Measurements from ENCODE around the gene ITPR2.

Gene ITPR2

DNA sequence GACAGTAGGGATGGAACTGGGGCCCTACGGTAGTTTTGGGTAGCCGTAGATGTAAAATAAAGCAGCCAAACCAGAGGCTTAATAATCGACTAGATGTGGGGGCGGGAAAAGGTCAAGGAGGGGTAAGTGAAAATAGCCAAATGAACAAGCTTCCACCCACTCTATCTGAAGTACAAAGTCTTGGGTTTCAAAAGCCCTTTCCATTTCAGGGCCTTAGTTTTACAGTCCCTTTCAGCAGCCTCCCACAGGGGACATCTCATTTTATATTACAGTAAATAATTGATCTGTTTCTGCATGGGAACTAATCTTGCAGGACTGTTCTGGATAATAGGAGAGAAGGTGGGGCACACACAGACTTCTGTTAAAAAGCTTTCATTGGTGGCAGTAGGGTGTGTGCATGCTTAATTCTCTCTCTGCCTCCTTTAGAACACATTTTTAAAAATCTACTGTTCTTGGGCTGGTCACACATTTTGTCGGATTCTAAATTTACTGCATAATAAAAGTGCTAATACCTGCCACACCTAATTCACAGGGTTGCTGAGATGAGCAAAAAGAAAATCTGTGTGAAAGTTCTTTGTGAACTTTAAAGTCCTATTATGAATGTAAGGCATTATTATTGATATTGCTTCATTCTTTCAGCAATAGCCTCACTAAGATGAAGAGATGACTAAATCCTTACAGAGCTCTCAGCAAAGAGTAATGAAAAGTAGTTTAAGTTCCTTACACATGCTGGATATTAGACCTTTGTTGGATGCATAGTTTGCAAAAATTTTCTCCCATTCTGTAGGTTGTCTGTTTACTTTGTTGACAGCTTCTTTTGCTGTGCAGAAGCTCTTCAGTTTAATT lies 104.6 kb downstream of the ITPR2 start:
- no peak for DNase-seq

DNA sequence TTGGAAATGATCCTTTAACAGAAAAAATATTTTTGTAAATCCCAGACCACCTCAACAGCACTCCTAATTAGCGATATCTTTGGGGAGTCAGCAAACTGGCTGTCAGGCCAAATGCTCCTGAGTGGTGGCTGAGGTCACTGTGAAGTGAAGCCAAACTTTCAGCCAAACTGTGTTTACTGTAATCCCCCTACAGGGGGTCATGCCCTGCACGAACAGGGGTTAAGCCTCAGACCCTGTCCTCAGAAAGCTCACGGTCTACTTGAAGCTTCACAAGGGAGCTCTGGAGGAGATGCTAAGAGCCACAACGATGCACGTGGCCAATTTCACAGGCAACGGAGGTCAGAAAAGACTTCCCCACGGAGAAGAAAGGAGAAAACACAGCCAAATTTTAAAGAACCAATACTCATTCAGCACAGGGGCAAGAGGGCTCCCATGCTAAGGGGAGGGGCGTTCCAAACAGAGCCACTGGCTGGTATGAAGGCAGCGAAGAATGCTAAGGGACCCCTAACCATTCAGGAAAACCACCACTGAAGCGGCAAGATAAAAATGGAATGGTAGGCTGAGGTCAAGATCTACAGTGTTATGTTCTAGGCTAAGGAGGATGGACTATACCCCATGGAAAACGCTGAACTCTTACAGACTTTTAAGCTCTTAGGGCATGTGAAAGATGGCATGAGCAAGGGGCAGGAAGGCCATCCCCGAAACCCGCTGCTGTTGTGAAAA lies 105.4 kb downstream of the ITPR2 start:
- no peak for DNase-seq

DNA sequence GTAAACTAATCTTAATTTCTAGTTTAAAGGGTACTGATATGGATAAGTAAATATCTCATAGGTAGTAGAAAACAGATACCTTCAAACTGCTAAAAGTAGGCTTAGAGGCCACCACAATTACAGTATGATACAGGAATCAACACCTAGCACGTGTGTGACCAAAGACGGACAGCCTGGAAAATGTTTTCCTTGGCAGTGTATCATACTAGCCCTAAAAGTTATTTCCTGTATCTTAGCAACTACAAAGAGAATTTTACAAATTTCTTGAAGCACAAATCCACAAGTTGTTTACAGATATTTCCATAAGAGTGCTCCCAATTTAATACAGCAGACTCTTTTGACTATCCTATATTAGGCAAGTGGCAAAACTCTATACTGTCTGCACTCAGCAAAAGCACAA lies 106.0 kb downstream of the ITPR2 start:
- DNase-seq = no peak

DNA sequence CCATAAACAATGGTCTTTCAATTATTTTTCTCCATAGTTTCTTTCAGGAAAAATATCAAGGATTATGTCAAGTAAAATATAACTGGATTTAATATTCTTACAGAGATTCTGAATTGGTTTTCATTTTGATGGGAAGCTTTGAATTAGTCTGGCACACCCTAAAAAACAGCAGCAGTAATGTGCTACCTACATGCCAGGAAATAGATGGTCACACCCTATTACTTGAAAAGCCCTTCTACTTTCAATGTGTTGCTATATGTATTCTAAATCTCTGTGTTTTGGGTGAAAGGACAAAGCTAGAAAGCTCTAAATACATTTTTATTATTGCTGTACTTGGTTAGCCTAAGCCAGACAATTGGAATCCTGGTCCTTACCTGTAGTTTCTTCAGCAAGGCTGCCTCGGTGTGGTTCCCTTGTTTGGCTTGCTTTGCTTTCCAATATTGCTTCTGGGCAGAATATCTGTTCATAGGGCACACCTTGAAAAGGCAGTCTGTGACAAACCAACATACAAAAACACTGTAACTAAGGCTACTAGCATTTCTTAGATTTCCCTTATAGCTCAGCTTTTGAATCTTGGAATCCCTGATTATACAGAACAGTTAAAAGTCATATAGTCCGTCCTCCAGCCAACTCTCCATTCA lies 107.6 kb downstream of the ITPR2 start:
- no peak for DNase-seq

DNA sequence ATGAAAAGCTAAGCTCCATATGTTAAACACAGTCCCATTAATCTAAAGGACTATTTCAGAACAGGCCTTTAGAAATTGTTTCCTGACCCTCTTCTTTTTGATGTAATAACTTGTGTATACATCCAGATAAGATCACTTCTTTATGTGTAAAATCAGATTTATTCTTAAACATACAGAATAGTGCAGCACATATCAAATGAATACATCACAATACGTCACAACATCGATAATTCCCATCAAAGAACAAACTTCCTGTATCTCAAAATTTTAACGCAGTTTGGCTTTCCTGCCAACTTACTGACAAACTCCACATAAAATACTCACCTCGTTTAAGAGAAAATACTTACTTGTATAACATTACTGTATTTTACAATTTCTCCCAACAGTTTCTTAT lies 108.7 kb downstream of the ITPR2 start:
- DNase-seq = no peak

DNA sequence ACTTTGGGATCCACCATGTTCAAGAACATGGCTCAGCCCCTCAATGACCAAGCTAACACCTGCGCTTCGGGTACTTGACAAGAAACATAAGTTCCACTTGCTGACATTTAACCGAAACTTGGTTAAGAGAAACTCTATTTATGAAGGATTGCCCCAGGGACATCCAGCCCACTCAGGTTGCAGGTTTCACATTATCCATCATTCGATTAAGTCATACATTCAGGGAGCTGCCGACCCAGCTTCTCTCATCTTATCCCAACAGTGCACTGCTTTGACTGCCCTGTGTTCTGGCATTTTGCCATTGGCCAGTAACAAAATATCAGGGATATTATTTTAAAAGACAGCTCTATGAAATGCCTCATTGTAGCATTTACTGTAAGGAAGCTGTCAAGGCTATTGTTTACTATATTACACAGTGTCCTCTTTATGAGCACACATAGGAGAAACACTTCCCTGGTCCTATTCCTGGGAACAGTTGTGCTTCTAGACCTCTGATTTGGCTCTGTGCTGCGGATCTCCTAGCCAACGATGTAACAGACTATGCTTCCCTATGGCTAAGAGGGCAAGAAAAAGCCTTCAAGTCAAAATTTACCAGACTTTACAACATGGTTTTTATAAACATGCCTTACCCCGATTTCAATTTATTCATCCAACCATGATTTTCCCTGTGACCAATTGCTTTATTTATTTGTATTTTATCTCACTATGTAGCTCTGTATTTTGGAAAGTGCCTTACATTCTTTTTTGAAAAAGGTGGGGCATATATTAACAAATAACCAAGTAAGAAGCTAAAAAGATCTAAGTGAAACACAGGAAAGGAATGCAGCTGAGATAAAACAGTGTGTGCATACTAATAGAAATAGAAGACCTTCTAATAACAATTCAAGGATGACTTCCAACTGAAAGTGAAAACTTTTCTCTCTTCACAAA lies 109.3 kb downstream of the ITPR2 start:
- DNase-seq = no peak

DNA sequence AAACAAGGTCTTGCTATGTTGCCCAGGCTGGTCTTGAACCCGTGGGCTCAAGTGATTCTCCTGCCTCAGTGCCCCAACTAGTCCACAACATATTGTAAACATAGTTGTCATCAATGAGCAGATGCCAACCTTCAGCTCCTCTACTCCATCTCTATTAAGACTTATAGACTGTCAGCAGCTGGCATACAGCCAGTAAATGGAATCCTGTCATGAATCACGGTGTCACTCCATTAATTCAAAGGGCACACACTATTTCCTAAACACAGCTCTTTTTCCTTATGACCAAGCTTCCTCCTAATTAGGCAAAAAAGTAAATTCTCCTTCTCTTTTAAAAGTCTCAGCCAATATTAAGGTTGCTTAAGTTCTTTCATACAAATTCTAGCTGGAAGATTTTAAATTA lies 111.2 kb downstream of the ITPR2 start:
- no peak for DNase-seq

DNA sequence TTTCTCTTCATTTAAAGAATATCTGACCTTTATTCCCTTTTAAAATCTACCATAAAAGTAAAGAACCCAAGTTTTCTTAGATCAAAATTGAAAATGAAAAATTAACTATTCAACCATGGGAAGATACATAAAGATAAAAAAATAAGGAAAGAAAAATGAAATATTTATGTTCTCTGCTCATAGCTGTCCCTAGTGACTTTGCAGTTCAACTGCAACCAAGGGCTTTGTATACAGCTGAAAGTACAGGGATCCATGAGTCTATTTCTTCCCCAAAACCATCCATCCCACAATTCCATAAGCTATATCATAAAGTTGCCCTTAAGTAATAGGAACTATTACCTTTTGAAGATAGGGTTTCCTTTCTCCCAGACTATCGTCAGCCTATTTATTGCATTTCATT lies 113.1 kb downstream of the ITPR2 start:
- no peak for DNase-seq

DNA sequence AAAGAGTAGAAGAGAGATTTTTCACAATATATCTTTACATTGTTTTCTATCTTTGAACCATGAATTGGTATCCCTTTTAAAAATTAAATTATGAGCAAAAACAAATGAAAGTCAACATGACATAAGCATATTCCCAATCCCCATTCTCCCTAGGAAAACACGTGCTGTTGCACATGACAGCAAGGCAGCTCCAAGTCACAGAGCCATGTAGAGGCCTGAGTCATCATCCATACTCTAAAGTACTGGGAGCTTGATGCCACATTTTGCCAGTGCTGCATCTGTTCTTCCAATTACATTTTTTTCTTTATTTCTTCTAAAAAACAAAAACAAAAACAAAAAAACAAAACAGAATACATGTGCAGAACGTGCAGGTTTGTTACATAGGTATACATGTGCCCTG lies 115.2 kb downstream of the ITPR2 start:
- no peak for DNase-seq

DNA sequence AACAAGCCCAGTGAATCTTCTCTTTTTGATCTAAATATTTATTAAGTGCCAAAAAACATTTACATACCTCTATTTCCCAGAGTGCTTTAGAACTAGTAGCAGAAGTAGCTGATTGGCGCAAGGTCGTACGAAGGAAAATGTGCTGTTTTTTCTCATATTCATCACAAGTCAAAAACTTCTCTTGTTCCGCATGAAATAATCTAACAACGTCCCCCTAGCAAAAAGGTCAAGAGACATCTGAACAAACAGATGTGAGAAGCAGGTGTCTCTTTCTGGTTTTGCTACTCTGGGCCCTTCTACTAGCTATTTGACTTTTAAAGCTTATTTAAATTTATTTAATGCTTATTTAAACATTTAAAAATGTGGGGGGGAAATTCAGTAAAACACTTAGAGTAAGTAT lies 117.8 kb downstream of the ITPR2 start:
- no peak for DNase-seq

DNA sequence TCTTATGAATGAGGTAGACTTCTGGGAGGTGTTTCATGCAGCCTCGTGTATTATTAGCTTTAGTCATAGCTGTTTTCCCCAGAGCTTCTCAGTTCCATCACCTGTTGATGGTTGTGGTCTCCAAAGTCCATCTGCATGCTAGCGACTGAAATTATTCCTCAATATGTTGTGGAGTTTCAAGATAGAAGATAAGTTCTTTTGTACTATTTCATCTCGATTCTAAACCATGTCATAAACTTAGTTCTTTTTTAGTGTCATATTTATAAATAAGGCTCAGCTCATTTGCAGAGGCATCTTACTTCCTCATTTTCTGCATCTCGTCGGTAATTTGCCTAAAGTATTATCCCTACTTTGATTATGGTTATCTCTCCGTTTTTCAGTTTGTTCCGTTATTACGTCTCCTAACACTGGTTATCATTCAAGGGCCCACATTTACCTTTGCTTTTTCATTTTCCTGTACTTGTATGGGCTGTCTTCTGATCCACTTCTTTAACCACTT lies 119.1 kb downstream of the ITPR2 start:
- no peak for DNase-seq

DNA sequence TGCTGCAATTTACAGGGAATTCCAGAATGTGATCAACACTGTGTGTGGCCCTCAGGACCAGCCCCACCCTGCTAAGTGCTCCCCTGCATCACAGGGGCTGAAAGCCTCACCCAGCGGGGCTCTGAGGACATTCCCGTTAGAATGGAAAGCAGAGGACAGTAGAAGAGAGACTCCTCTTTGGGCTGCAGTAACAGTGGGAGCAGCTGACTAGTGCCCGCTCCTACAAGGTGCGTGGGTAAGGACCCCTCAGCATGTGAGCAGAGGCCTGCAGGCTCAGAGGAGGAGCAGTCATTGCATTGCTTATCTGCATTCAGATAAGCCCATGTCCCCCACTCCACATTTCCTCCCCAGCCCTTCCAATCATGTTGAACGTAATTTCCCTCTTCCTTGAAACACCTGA lies 120.1 kb downstream of the ITPR2 start:
- DNase-seq = no peak

DNA sequence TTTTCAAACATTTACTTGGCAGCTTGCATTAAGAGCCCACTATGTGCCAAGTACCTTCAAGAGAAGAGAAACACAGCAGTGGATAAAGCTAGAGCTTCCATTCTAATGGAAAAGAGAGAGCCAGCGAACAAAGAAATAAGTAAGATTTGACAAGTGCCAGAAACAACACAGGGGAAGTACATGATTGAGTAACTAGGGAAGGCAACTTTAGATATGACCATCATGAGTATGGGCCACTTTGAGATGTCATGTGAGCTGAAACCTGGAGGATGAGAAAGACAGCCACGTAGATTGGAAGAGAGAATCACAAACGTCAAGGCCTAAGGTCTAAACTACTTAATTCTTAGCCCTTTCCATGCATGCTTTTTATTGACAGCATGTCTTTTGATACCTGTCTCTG lies 121.4 kb downstream of the ITPR2 start:
- no peak for DNase-seq

DNA sequence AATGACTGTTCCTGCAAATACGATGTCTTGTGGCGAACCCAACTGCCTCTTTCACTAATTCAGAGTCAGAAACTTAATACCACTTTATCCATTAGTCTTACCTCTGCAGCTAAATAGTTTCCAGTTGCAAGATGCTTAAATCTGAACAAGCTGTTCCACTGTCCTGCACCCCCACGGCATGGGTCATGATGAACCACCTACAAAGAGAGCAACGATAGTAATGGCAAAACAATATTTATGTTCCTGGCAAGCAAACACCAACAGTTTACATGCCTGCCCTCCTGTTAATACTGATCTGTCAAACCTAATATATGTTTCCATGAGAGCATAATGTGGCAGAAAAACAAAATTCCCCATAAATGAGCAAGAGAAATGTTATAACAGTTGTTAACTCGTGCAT lies 121.9 kb downstream of the ITPR2 start:
- no peak for DNase-seq

DNA sequence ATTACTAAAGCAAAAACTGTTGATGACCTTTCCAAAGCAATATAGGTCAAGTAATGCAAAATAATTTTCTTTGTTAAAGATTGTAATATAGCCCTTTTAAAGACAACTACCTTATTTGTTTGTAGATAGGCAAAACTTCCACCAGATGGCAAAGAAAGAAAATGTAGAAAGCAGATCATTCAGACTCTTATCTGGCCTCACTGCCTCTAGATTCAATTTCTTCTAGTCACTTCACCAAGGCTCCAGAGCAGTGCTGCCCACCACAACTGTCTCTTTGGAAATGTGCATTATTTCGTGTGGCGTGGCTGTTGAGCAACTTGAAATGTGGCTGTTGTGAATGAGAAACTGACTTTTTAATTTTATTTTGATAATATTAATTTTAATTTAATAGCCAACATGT lies 127.1 kb downstream of the ITPR2 start:
- DNase-seq = no peak

DNA sequence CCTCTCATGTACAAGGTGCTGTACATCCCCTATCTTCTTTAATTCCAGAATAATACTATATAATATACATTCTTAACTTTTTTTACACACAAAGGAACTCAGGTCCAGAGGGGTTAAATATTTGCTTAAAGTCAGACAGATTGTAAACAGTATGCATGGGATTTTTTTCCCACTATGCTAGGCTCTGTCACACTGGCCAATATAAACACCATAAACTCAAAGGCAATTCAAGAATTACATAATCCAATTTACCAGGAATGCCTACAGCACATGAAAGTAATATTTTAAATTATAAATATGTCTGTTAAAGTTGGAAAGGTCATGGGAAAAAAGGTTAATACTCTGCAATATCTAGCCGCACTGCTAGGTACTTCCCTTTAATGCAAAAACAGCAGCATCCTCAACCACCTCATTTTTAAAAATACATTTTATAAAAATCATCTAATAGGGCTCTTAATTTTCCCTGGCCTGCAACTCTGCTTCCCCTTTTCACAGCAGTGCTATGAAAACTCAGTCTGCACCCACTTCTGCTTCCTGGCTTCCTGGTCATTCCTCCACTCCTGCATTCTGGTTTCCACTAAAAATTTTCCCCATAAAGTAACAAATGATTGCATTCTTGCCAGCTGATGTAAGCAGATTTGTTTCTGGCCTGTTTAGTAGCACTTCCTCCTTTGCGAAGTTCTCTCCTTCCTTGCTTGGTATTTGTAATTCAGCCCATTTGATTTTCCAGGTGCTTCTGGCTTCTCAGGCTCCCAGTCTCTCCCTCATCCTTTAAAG lies 128.1 kb downstream of the ITPR2 start:
- DNase-seq = no peak

DNA sequence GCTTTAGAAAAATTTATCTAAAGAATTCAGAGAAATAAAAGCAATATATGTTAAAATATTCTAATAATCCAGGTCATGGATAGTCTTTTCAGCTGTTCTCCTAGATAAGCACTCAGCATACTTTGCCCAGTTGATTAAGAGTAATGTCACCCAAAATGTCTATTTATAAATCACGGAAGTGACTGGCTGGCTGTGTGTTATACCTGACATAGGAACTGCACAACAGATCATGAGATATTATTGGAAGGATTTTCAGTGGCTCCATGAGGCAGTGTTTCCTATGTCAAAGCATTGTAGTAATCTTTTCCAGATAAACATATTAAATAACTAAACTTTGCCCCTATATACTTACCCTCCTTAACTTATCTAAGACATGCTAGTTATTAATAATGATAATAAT lies 128.8 kb downstream of the ITPR2 start:
- no peak for DNase-seq

DNA sequence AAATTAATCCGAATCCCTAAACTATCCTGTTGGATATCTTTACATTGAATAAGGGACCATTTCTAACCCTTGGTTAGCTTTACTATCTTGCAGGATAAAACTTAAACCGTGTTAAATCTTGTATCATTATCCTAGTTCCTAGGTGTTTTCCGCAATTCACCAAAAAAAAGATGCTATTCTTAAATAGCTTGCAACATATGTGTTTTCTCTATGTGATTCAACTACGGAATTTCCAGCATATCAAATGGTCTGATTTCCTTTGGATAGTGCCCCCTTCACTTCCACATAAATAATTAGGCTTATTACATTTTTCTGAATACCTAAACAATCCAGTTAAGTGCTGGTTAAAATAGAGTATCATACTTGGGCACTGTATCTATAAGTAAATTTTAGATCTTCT lies 130.3 kb downstream of the ITPR2 start:
- DNase-seq = no peak

DNA sequence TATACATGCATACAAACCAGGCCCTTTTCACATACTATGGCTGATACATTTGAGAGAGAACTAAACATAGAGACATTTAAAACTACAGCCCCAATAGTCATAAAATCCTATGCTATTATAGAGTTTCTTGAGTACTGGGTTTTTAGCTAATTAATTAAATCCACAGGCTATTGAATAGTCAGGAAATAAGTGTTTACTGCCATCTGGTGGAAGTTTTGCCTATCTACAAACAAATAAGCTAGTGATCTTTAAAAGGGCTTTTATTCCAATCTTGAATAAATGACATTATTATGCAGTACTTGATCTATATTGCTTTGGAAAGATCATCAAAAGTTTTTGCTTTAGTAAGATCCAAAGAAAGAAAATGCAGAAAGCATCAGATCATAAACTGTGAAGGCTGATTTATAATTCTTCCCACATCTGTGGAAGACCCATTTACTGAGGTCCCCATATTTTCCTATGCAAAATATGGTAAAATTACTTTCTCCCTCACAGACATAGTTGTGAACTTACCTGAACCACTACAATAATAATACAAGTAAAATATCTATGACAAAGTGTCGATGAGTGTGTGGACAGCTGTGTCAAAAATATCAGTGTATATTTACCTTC lies 131.3 kb downstream of the ITPR2 start:
- DNase-seq = no peak

DNA sequence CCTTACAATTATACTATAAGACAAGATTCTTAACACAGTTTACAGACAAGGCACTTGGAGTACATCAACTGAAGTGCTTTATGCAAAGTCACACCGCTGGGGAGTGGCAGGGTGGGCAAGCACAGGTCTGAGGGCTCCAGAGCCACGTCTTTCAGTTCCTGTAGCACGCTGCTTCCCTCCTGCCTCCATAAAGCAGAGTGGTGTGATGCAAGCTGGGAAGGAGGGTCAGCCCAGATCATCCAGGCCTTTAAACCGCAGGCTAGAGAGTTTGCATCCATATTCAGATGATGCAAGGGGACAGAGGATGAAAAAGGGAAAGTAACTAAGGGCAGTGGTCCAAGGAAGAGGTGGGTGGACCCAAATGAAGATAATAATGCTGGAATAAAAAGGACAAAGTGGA lies 132.6 kb downstream of the ITPR2 start:
- no peak for DNase-seq

DNA sequence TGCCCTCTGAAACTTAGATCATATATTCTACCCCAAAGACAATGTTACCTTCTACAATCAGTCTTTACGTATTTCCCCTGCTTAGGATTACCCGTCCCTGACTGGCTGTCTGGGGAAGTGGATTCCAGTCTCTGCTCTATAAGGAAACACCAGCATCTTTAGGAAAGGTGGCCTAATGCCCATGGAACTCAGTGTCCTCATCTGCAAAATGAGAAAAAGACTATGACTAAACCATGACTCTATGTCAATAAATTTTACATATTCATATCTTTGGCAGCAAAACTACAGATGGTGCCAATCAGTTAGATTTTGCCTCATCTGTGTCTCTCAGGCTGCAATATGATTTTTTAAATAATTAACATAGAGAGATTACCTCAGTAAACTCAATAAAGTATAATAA lies 133.8 kb downstream of the ITPR2 start:
- no peak for DNase-seq

DNA sequence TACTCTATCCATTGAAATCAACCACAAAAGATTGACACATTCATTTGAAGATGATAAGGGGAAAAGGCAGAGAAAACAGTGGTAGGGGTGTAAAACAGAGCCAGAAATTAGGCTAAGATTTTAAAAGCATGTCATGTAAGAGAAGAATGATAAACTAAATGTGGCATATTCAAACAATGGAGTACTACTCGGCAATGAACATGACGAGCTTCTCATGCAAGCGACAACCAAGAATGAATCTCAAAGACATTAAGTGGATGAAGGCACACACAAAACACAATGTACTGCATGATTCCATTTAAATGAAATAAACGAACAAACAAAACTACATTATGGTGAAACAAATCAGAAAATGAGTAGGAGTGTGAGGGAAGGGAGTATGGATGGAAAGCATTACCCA lies 134.8 kb downstream of the ITPR2 start:
- DNase-seq = no peak
